ENCODE measurements around the gene RPUSD1.
"Not testable (repeated sequence)": the region's sequence is repeated elsewhere in the genome, so short reads cannot be mapped to it uniquely, and the experiment has no call there.

RPUSD1 gene

GRCh38 chr16:764184-764750, 23.9 kb downstream of the RPUSD1 start:
- DNase-seq: no peak

GRCh38 chr16:763369-764183, 24.6 kb downstream of the RPUSD1 start:
- DNase-seq: no peak

- DNase-seq: no peak
These were observed 25.4 kb downstream of the RPUSD1 start for GRCh38 chr16:762595-763268.

DNA sequence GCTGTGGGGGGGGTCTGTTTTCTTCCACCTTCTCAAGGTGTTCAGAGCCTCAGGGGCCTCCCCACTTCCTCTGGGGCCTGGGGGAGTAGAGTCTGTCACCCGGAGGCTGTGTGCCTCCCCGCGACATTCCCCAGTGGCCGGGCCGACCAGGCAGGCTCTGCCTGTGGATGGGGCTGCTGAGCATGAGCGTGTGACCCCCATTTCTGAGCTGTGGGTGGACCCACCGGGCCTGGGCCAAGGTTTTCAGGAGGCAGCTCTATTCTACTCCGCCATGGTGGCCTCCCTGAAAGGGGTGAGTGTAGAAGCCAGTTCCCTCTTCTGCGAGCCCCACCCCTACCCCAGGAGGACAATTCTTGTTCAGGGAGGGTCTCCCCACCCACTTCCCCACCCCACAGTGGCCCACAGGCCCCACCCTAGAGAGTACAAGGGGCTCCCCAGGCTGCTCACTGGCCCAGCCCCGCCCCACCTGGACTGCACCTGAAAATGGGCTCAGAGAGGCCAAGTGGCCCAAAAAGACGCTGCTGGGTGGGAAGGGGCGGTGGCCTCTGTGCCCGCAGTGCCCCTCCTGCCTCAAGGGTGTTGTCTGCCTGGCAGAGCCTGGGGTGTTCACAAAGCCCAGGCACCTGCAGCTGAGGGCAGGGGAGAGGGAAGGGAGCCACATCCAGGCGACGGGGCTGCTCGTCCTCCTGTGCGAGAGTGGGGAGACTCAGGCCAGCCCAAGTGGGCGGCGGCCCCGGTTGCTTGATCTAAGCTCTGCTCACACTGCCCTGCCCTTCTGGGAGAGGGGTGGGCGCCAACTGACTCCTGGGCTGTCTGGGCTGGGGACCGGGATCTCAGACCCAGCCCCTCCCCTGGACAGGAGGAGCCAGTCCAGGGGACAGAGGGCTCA, 26.3 kb downstream of the RPUSD1 start:
- no peak for DNase-seq

DNA sequence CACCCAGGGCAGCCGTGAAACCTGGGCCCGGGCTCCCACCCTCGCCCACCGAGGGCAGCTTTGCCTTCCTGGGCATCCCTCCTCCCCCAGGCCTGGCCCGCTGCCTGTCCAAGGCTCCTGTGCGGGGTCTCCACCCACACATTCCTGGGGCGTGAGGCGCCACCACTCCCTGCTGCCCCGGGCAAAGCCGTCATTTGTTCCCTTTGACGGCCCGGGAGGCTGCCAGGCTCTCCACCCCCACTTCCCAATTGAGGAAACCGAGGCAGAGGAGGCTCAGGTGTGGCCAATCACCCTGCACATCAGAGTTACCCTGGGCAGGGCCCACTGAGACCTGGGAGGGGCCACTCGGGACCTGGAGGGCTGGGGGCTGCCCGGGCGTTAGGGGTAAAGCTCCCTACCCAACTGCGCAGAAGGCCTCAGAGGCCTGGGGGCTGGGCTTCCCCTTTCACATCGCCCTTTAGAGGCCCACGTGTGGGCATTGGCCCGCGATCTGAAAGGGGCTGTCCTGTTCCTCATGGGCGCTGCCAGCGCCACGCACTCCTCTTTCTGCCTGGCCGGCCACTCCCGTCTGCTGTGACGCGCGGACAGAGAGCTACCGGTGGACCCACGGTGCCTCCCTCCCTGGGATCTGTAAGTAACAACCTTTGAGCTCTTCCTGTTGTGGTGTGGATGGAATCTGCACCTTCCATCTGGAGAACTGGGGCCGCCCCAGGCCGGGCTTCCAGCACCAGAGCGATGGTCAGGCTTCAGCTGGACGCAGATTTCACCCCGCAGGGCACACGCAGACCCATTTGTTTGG, 27.4 kb downstream of the RPUSD1 start, which contains the start of gene MSLN:
MSLN (plus strand) TSS at position 190 of the 799 bp plus-strand sequence. CDS start 1,947 bp downstream, outside the sequence.
- DNase-seq: no peak

DNA sequence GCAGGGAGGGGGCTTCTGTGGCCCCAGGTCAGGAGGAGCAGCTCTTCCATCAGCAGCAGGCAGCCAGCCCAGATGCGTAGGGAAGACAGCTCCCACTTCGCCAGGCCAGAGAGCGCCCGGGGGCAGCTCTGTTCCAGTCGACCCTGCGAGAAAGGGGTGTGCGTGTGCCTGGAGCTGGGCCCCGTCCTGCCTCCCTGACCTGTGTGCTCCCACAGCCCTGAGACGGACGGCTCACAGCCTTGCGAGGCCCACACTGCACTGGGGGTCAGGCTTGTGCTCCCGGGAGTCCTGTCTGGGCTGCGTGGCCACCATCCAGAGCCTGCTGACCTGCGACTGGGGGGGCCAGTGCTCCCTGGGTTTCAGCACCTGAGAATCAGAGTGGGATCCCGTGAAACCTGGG, 28.1 kb downstream of the RPUSD1 start:
- DNase-seq: no peak

DNA sequence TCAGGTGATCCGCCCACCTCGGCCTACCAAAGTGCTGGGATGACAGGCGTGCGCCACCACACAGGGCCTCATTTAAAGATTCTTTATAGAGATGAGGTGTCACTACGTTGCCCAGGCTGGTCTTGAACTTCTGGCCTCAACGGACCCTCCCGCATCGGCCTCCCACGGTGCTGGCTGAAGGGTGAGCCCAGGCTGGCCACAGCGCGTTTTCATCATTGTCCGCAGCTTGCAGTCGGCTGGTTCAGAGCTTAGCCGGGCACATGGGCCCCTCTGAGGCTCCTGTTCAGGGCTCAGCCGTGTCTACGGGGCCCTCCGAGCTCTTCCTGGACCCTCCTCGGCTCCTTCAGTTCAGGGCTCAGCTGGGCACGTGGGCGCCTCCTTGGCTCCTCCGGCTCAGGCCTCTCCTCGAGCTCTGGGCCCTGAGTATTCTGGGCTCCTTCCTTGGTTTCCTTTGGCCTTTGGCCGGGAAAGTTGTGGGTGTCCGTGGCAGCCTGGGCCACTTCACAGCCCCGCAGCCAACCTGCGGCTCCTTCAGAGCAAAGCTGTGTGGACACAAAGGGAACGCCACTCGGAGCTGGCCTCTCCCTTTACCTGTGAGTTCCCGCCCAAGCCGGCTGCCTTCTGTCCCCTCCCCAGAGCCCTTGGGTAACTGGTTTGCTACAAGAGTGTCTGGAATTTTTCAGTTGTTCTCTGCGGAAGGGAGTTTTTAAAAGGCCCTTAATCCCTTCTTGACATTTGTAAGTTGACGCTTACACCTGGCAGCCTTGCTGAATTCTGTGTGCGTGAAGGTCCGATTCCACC, 28.9 kb downstream of the RPUSD1 start:
- no peak for DNase-seq

DNA sequence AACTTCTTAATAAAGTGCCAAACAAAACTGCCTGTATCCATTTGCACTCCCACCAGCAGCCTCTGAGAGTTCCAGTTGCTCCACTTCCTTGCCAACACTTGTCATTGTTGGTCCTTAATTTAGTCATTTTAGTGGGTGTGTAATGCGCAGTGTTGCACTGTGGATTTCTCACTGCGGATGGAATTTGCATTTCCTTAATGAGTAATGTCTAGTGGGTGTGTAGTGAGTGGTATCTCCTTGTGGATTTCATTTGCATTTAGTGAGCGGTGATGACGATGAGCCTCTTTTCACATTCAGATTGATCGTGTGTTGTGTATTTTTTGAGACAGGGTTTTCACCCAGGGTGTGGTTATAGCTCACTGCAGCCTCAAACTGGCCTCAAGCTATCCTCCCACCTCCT, 31.8 kb downstream of the RPUSD1 start:
- no peak for DNase-seq

GRCh38 chr16:754656-755055, 33.5 kb downstream of the RPUSD1 start:
- DNase-seq: no peak

DNA sequence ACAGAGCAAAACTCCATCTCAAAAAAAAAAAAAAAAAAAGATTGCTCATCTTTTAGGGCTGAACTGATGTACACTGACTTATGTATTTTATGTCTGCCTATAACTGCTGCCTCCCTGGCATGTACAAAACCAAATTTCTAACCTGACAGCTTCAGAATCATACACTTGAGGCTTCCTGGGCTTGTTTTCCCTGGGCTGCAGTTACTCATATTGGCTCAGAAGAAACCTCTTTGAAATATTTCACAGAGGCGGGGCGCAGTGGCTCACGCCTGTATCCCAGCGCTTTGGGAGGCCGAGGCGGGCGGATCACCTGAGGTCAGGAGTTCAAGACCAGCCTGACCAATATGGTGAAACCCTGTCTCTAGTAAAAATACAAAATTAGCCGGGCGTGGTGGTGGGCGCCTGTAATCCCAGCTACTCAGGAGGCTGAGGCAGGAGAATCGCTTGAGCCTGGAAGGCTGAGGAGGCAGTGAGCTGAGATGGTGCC, 34.0 kb downstream of the RPUSD1 start:
- not testable (repeated sequence) for DNase-seq

DNA sequence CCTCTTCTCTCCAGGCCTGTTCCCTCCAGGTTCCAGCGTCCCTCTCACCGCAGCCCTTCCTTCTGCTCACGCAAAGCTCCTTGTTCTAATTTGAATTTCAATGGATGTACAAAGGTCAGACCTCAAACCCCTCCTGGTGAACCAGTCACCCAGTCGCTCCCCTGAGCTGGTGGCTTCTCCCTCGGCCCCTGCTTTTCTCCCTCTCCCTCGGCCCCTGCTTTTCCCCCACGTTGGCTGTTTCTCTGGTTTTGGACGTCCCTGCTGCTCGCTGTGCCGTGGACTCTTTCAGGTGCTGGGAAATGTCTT, 36.2 kb downstream of the RPUSD1 start:
- no peak for DNase-seq

GRCh38 chr16:751152-752006, 36.8 kb downstream of the RPUSD1 start:
- DNase-seq: no peak

DNA sequence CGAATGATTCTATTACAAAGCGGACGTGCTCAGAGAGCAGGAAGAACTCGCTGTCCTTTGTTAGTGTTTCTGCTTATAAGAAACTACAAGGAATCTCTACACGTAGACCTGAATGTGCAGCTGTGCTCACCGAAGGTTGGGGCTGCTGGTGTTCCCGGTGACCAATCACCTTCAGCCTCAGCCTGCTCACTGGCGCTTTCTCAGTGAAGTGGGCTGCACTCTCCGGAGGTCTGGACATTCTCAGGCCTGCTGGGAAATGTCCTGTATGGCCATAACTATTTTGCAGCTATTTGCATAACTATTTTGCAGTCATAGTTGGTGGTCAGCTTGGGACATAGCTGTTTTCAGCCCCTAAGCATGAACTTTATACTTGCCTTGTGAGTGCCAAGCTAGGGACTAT, 37.7 kb downstream of the RPUSD1 start:
- no peak for DNase-seq

GRCh38 chr16:749010-749409, 39.2 kb downstream of the RPUSD1 start:
- no peak for DNase-seq

GRCh38 chr16:747978-748746, 40.0 kb downstream of the RPUSD1 start:
- no peak for DNase-seq

GRCh38 chr16:746637-747036, 41.5 kb downstream of the RPUSD1 start:
- no peak for DNase-seq

DNA sequence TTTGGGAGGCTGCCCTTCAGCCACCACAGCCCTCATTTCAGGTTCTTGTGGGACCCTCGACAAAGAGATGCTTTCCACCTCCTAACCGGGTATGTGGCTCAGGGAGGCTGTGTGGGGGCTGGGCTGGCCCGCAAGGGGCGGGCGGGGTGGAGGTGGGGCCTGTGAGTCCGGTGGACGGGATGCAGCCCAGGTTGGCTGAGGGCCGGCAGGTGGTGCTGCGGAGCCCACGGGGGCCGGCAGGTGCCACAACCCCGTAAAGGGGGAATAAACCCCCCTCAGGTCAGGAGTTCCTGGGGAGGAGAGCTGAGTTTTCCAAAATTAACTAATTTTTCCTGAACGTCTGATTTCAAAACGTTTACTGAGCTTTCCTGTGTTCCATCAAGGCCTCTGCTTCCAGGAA, 42.4 kb downstream of the RPUSD1 start:
- DNase-seq: no peak

DNA sequence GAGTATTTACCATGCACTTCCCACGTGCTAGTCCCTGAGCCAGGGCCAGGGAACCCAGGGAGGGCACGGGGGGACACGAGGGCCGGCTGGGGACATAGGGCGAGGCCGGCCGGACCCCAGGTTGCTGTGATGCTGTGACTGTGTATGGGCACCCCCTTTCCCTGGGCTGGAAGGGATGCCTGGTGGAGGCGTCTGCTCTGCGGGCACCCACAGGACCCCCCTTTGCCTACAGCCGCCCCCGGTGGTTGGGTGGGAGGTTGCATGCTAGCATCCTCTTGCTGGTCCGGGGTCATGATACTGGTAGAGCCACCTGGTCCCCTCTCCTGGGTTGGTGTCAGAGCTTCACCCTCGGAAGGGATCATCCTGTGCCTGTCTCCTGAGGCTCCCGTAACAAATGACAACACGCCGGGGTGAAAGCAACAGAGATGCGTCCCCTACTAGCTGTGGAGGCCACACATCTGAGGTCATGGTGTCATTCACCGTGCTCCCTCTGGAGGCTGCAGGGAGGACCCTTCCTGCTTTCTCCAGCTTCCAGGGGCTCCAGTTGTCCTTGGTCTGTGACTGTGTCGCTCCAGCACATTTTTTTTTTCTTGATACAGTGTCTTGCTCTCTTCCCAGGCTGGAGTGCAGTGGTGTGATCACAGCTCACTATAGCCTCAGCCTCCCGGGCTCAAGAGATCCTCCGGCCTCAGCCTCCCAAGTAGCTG, 44.2 kb downstream of the RPUSD1 start:
- DNase-seq: no peak

- DNase-seq: not testable (repeated sequence)
These were observed 45.3 kb downstream of the RPUSD1 start for GRCh38 chr16:742894-743293.
